A673 (cell line): ENCODE results near the gene INAFM1. TPM values are rescaled to one million over a fixed set of nuclear protein-coding genes. Genes with fewer than 3 reads are reported as not detected.

ENCODE experiments used
- BruUV-seq: library from RNA; stranded (reverse); fragments of 400-500 nt; replicated peaks from 2 replicates; lab custom pipeline; 2021; lab: Mats Ljungman, UMichigan
- CTCF ChIA-PET: fragments of 300-600 bp; sonication (Branson Sonifier 250); formaldehyde crosslinking; loops from one replicate; lab custom pipeline; 2022; ENCODE audit warnings: antibody characterized with exemption; lab: Charles Lee
- POLR2A ChIA-PET: fragments of 300-600 bp; sonication (Branson Sonifier 250); formaldehyde crosslinking; loops from one replicate; lab custom pipeline; 2022; ENCODE audit warnings: antibody characterized with exemption; ENCODE audit not compliant: low non-redundant PET; lab: Charles Lee
- DNase-seq: peaks from one replicate; pipeline ENCODE4 v3.0.0-alpha.2; 2015; ENCODE audit warnings: low spot score
- H3K27ac ChIP-seq: fragments of 200-600 bp; sonication (generic); 2 replicates; pipeline ENCODE4 v1.5.1; 2016; ENCODE audit warnings: mixed run types, low read depth, mild to moderate bottlenecking, mixed read lengths, antibody characterized with exemption, low read length; ENCODE audit not compliant: poor library complexity, severe bottlenecking
- H3K27me3 ChIP-seq: fragments of 200-600 bp; sonication (generic); replicated peaks from 2 replicates; pipeline ENCODE4 v1.6.1; 2017; ENCODE audit warnings: mixed run types, low read depth, mild to moderate bottlenecking, mixed read lengths, antibody characterized with exemption, low read length; ENCODE audit not compliant: insufficient read depth, poor library complexity
- H3K36me3 ChIP-seq: fragments of 200-600 bp; sonication (generic); 2 replicates; pipeline ENCODE4 v1.6.1; 2016; ENCODE audit warnings: mixed run types, mild to moderate bottlenecking, mixed read lengths, antibody characterized with exemption, low read length; ENCODE audit not compliant: insufficient read depth, poor library complexity, severe bottlenecking
- H3K4me1 ChIP-seq: fragments of 200-600 bp; sonication (generic); 2 replicates; pipeline ENCODE4 v1.6.1; 2017; ENCODE audit warnings: mixed run types, mild to moderate bottlenecking, mixed read lengths, antibody characterized with exemption, low read length; ENCODE audit not compliant: insufficient read depth, poor library complexity, severe bottlenecking
- H3K4me3 ChIP-seq: fragments of 200-600 bp; sonication (generic); 2 replicates; pipeline ENCODE4 v1.5.1; 2016; ENCODE audit warnings: low read depth, mixed run types, mild to moderate bottlenecking, mixed read lengths, low read length; ENCODE audit not compliant: poor library complexity, severe bottlenecking
- H3K9me3 ChIP-seq: fragments of 200-600 bp; sonication (generic); 2 replicates; pipeline ENCODE4 v1.6.1; 2016; ENCODE audit warnings: mixed run types, low read depth, mild to moderate bottlenecking, mixed read lengths, antibody characterized with exemption, low read length; ENCODE audit not compliant: poor library complexity, severe bottlenecking
- EZH2 ChIP-seq: fragments of 200-600 bp; sonication (generic); IDR thresholded peaks from 2 replicates; pipeline ENCODE4 v1.6.1; 2017; ENCODE audit warnings: borderline replicate concordance, low read depth, mild to moderate bottlenecking, mixed read lengths, antibody characterized with exemption, low read length; ENCODE audit not compliant: poor library complexity, severe bottlenecking
- intact Hi-C: fragments of 100-400 bp; cut with micrococcal nuclease; formaldehyde crosslinking; loops from one replicate; pipeline ENCODE4 v1.10.0; 2022; ENCODE audit not compliant: unreplicated experiment
- total RNA-seq: library from RNA; stranded (reverse); gene quantifications from 2 replicates; pipeline ENCODE4 v1.2.3, GENCODE V29; 2021
- TF ChIP-seq, protein P1 (sequence below): fragments of 300-800, 200-600 bp; sonication (generic); conservative IDR thresholded peaks from 2 replicates; pipeline ENCODE4 v1.5.1; 2017; ENCODE audit warnings: low read depth, mild to moderate bottlenecking, antibody characterized with exemption, low read length, moderate library complexity, mixed read lengths

The INAFM1 gene
- total RNA-seq, 1 experiment from 2014 or later: 13.8 TPM

DNA sequence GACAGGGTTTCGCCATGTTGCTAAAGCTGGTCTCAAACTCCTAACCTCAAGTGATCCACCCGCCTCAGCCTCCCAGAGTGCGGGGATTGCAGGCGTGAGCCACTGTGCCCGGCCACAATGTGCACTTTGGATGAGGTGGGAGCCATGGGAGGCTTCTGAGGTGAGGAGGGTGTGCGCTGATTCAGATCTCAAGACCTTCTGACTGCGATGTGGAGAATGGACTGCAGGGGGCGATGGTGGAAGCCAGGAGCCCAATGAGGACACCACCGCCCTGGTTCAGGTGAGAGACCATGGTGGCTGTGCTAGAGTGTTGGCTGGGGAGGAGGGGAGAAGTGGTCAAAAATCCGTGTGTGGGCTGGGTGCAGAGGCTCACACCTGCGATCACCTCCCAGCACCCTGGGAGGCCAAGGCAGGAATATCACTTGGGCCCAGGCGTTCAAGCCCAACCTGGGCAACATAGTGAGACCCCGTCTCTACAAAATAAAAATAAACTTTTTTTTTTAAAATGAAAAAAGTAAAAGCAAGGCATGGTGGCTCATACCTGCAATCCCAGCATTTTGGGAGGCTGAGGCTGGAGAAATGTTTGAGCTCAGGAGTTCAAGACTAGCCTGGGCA is 5.6 kb downstream of the INAFM1 start:
- Histone ChIP-seq H3K4me3 (no peak overlapping the region), H3K27me3 (no peaks in the 10 kb centered on the region), H3K27ac (no peak overlapping the region), H3K9me3 (no peaks in the 10 kb centered on the region), H3K36me3 (no peaks in the 10 kb centered on the region), H3K4me1 (peaks cover 7% of the 10 kb centered on the region)
- TF ChIP-seq, protein P1, sequence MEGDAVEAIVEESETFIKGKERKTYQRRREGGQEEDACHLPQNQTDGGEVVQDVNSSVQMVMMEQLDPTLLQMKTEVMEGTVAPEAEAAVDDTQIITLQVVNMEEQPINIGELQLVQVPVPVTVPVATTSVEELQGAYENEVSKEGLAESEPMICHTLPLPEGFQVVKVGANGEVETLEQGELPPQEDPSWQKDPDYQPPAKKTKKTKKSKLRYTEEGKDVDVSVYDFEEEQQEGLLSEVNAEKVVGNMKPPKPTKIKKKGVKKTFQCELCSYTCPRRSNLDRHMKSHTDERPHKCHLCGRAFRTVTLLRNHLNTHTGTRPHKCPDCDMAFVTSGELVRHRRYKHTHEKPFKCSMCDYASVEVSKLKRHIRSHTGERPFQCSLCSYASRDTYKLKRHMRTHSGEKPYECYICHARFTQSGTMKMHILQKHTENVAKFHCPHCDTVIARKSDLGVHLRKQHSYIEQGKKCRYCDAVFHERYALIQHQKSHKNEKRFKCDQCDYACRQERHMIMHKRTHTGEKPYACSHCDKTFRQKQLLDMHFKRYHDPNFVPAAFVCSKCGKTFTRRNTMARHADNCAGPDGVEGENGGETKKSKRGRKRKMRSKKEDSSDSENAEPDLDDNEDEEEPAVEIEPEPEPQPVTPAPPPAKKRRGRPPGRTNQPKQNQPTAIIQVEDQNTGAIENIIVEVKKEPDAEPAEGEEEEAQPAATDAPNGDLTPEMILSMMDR: peak; percentile 63
- no peak for TF ChIP-seq EZH2
- CTCF ChIA-PET: no interaction called here
- DNase-seq: peak; percentile 54
- no TSS peak for BruUV-seq
- intact Hi-C loops: no loop called here
- POLR2A ChIA-PET: no interaction called here

DNA sequence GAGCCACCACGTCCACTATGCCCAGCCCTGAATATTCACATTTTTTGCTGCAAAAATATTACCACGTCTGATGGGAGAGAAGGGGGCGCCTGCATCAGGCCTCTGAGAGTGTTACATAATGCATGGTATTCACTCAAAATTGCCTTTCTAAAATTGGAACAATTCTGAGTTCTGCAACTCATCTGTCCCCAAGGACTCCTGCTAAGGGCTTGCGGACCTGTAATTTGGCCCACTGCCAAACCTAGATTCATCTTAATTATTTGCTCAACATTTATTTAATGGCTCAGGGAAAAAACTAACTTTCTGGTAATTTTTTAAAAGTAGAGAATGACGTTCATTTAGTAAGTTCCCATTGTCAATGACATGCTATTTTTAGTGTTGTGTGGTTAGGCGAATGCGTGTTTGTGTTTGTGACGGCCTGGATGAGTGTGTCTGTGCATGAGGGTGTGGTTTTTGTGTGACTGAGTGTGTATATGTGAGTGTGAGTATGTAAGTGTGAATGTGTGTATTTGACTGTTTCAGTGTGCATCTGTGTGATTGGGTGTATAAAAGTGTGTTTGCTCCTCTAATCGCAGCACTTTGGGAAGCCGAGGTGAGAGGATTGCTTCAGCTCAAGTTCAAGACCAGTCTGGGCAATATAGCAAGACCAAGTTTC is 8.8 kb downstream of the INAFM1 start:
- H3K36me3 ChIP-seq: no peaks in the 10 kb centered on the region
- intact Hi-C loops: no loop called here
- no TSS peak for BruUV-seq
- no peaks in the 10 kb centered on the region for H3K4me1 ChIP-seq
- DNase-seq: no peak
- ChIA-PET CTCF (no interaction called here), POLR2A (no interaction called here)
- H3K9me3 ChIP-seq: no peaks in the 10 kb centered on the region
- no peak overlapping the region for H3K4me3 ChIP-seq
- TF ChIP-seq, protein P1: no peak
- no peak for TF ChIP-seq EZH2
- no peaks in the 10 kb centered on the region for H3K27me3 ChIP-seq
- H3K27ac ChIP-seq: no peak overlapping the region

DNA sequence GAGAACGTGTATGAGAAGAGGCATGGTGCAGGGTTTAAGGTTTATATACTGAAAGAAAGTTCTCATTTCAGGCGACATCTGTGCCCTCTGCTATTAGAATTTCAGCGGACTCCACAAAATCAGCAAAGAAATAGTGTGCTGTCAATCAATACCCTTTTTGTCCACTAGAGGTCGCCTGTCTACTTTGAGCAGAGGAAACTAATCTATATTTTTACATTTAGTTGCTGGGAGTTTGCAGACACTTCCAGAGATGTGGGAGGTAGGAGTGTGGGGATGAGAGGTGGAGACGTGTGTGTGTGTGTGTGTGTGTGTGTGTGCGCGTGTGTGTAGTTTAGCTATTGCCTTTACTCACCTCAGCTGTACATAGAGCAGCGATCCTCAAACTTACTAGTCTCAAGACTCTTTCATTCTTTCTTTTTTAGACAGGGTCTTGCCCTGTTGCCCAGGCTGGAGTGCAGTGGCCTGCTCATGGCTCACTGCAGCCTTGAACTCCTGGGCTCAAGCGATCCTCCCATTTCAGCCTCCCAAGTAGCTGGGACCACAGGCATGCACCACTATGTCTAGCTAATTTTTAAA is 9.7 kb downstream of the INAFM1 start:
- Histone ChIP-seq H3K9me3 (no peaks in the 10 kb centered on the region), H3K36me3 (no peaks in the 10 kb centered on the region), H3K27ac (no peak overlapping the region), H3K4me1 (peaks cover 5% of the 10 kb centered on the region), H3K4me3 (no peak overlapping the region), H3K27me3 (no peaks in the 10 kb centered on the region)
- TF ChIP-seq, protein P1: peak; percentile 92
- no peak for TF ChIP-seq EZH2
- ChIA-PET CTCF (interaction anchor here (0.6 to 0.8 kb wide), 2 partner anchors 106 to 267 kb away, joined by 3 read pairs; no protein-coding TSS in a partner anchor), POLR2A (interaction anchor here (0.6 kb wide), 1 partner anchor 64 kb away, joined by 8 read pairs; the partner anchor contains the start of gene DHX34)
- intact Hi-C loops: no loop called here
- DNase-seq: peak; percentile 79
- no TSS peak for BruUV-seq
